Activated naive CD8-positive, alpha-beta T cell treated with anti-CD3 and anti-CD28 coated beads for 36 hours (primary cell): Measurements from ENCODE around the gene TP53I11. TPM values are rescaled to one million over a fixed set of nuclear protein-coding genes. Genes with fewer than 3 reads are reported as not detected.

Source experiments
- DNase-seq: peaks from one replicate; pipeline ENCODE4 v3.0.0; 2021
- H3K27ac Mint-ChIP-seq: one replicate; pipeline ENCODE4 v1.8.0; 2022; ENCODE audit warnings: mild to moderate bottlenecking, moderate library complexity, mixed read lengths
- H3K27me3 Mint-ChIP-seq: one replicate; pipeline ENCODE4 v1.8.0; 2022; ENCODE audit warnings: mild to moderate bottlenecking, mixed read lengths
- H3K36me3 Mint-ChIP-seq: one replicate; pipeline ENCODE4 v1.8.0; 2021; ENCODE audit warnings: mild to moderate bottlenecking, mixed read lengths
- H3K4me1 Mint-ChIP-seq: one replicate; pipeline ENCODE4 v1.8.0; 2021; ENCODE audit warnings: mixed read lengths
- H3K4me3 Mint-ChIP-seq: one replicate; pipeline ENCODE4 v1.8.0; 2022; ENCODE audit warnings: mild to moderate bottlenecking, moderate library complexity, mixed read lengths
- H3K9me3 Mint-ChIP-seq: one replicate; pipeline ENCODE4 v1.8.0; 2022; ENCODE audit warnings: mixed read lengths
- total RNA-seq, 2 experiments: library from RNA; stranded (reverse); gene quantifications; one replicate each; pipeline ENCODE4 v1.2.3, GENCODE V29; 2021

Gene TP53I11
- total RNA-seq, 2 experiments from 2014 or later = 12.5 to 14.0 TPM

GRCh38 chr11:44885919-44886789, 64.5 kb downstream of the TP53I11 start:
- Mint-ChIP-seq H3K4me1 (peaks cover 2% of the 10 kb centered on the region), H3K36me3 (no peaks in the 10 kb centered on the region), H3K4me3 (no peak overlapping the region), H3K27me3 (peaks cover 3% of the 10 kb centered on the region), H3K9me3 (no peaks in the 10 kb centered on the region), H3K27ac (no peak overlapping the region)
- DNase-seq = no peak

DNA sequence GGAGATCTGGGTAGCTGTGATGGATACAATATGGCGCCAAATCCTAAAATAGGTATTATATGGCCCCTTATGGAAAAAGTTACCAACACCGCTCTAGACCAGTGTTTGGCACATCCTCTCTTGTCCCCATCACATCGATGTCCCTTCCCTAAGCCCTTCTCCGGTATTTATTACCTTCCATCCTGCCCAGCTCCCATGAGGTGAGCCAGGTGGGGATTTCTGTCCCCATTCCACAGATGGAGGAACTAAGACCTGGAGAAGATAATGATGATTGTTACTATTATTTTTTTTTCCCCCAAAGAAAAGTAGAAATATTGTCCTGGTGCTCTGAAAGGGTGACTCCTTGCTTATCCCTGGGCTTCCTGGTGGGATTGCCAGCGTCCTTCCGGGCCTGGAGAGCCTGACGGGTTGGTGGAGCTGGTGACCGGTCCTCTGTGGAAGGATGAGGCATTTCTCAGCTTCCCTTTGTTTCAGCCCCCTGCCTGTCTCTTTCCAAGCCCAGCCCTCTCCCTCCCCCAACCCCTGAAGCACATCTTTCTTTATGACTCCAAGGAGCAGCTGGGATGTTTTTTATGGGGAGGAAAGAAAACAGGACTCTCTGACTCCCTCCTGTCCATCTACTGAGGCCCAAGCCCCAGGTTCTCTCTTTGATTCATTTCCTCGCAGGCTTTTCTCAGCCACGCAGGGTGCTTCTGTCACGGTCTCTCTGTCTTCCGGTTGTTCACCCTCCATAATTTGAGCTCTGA, 65.4 kb downstream of the TP53I11 start:
- H3K36me3 Mint-ChIP-seq = no peaks in the 10 kb centered on the region

DNA sequence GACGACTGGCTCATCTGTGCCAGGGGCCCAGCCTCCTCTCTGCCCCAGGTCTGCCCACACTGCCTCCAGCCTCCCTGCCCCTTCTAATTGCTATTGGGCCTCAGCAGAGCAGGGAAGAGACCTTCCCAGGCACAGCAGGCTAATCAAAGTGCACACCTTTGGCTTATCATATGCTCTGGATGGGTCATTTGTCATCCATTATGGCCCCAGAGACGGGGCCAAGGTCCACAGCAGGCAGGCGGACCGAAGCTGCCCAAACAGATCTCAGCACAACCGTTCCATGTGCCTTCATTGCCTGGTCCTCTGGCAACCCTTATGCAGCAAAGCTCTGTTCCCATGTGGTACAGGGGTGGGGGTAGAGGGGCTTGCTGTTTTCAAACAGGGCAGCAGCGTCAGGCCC, 66.6 kb downstream of the TP53I11 start:
- Mint-ChIP-seq H3K36me3 (no peaks in the 10 kb centered on the region), H3K9me3 (no peaks in the 10 kb centered on the region), H3K4me1 (peaks cover 2% of the 10 kb centered on the region), H3K27me3 (peaks cover 3% of the 10 kb centered on the region), H3K4me3 (no peak overlapping the region), H3K27ac (no peak overlapping the region)
- DNase-seq = no peak

More for the DNA sequence above, 65.4 kb downstream of the TP53I11 start:
- DNase-seq = no peak
- Mint-ChIP-seq H3K27me3 (peaks cover 3% of the 10 kb centered on the region), H3K4me3 (no peak overlapping the region), H3K9me3 (no peaks in the 10 kb centered on the region), H3K27ac (no peak overlapping the region), H3K4me1 (peaks cover 2% of the 10 kb centered on the region)

DNA sequence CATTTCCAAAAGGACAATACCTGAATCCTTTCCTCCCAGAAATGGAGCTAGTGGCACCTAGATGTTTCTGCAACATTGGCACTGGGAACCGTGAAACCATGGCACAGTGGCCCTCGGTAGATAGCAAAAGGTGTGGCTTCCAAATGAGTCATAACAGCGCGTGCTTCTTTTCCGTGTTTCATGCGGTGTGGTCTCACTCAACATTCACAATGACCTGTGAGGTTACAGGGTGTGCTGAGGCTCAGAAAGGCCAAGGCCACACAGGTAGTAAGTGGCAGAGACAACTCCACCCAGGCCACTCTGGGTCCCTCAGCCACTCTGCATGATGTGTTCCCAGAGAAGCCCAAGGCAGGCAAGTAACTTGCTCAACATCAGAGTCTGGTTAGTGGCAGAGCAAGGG, 67.4 kb downstream of the TP53I11 start:
- peaks cover 2% of the 10 kb centered on the region for H3K4me1 Mint-ChIP-seq
- H3K27me3 Mint-ChIP-seq = no peaks in the 10 kb centered on the region
- H3K27ac Mint-ChIP-seq = no peak overlapping the region
- DNase-seq = no peak
- no peak overlapping the region for H3K4me3 Mint-ChIP-seq
- no peaks in the 10 kb centered on the region for H3K36me3 Mint-ChIP-seq
- H3K9me3 Mint-ChIP-seq = no peaks in the 10 kb centered on the region

Other genes starting within 250 kb of the TP53I11 start
- gene TSPAN18, start 223.9 kb downstream of the TP53I11 start, total RNA-seq = 1 to 10 TPM in 1 of 2 experiments, under 1 TPM in 1; 0.52 to 1.2 TPM
- 1 to 10 TPM; 4.7 to 4.8 TPM for gene PRDM11, start 195.8 kb upstream of the TP53I11 start, total RNA-seq